PC-9 (cell line): ENCODE results near the gene PGAP6. TPM values are rescaled to one million over a fixed set of nuclear protein-coding genes. Genes with fewer than 3 reads are reported as not detected.

Source experiments
- BruUV-seq: library from RNA; stranded (reverse); fragments of 400-500 nt; replicated peaks from 2 replicates; lab custom pipeline; 2021; lab: Mats Ljungman, UMichigan
- CTCF ChIA-PET: fragments of 300-600 bp; sonication (Branson Sonifier 250); formaldehyde crosslinking; loops from one replicate; lab custom pipeline; 2022; ENCODE audit warnings: antibody characterized with exemption; lab: Charles Lee
- POLR2A ChIA-PET: fragments of 300-600 bp; sonication (Branson Sonifier 250); formaldehyde crosslinking; loops from one replicate; lab custom pipeline; 2022; ENCODE audit warnings: antibody characterized with exemption; ENCODE audit not compliant: unreplicated experiment; lab: Charles Lee
- DNase-seq, 2 experiments: peaks; one replicate each; pipeline versions ENCODE4 v3.0.0 to v3.0.0-alpha.2; 2015 to 2022; ENCODE audit warnings: mixed read lengths in 1 of 2
- H2AFZ ChIP-seq: fragments of 200-600 bp; sonication (generic); 2 replicates; pipeline ENCODE4 v1.8.1; 2017; ENCODE audit warnings: antibody characterized with exemption
- H3F3A ChIP-seq: fragments of 200-600 bp; sonication (generic); 2 replicates; pipeline ENCODE4 v1.8.1; 2017; ENCODE audit warnings: antibody characterized with exemption, mild to moderate bottlenecking, low read depth; ENCODE audit not compliant: insufficient read depth
- H3K27ac ChIP-seq: fragments of 200-600 bp; sonication (generic); 2 replicates; pipeline ENCODE4 v1.6.1; 2016; ENCODE audit warnings: mixed run types
- H3K27me3 ChIP-seq: fragments of 200-600 bp; sonication (generic); 2 replicates; pipeline ENCODE4 v1.6.1; 2016; ENCODE audit warnings: low read depth, mixed run types; ENCODE audit not compliant: insufficient read depth
- H3K36me3 ChIP-seq: fragments of 200-600 bp; sonication (generic); 2 replicates; pipeline ENCODE4 v1.6.1; 2016; ENCODE audit warnings: low read depth, mixed run types
- H3K4me1 ChIP-seq: fragments of 200-600 bp; sonication (generic); replicated peaks from 2 replicates; pipeline ENCODE4 v1.6.1; 2016; ENCODE audit warnings: mixed run types; ENCODE audit not compliant: insufficient read depth
- H3K4me2 ChIP-seq: fragments of 200-600 bp; sonication (generic); 2 replicates; pipeline ENCODE4 v1.6.1; 2017; ENCODE audit warnings: mixed run types
- H3K4me3 ChIP-seq: fragments of 200-600 bp; sonication (generic); 2 replicates; pipeline ENCODE4 v1.6.1; 2016; ENCODE audit warnings: mixed run types
- H3K79me2 ChIP-seq: fragments of 200-600 bp; sonication (generic); 2 replicates; pipeline ENCODE4 v1.6.1; 2017; ENCODE audit warnings: low read depth, mixed run types
- H3K9me2 ChIP-seq: fragments of 200-600 bp; sonication (generic); 2 replicates; pipeline ENCODE4 v1.8.1; 2017; ENCODE audit warnings: mild to moderate bottlenecking; ENCODE audit not compliant: insufficient read depth
- H3K9me3 ChIP-seq: fragments of 200-600 bp; sonication (generic); 2 replicates; pipeline ENCODE4 v1.8.1; 2016; ENCODE audit warnings: low read depth; ENCODE audit not compliant: insufficient read depth
- H4K20me1 ChIP-seq: fragments of 200-600 bp; sonication (generic); 2 replicates; pipeline ENCODE4 v1.8.1; 2017; ENCODE audit not compliant: insufficient read depth
- EZH2 ChIP-seq: fragments of 200-600 bp; sonication (generic); IDR thresholded peaks from 2 replicates; pipeline ENCODE4 v1.8.0; 2017; ENCODE audit warnings: antibody characterized with exemption, low read depth
- intact Hi-C: fragments of 100-400 bp; cut with micrococcal nuclease; formaldehyde crosslinking; loops from one replicate; pipeline ENCODE4 v1.10.0; 2022; ENCODE audit not compliant: unreplicated experiment
- total RNA-seq: library from RNA; stranded (reverse); gene quantifications from 2 replicates; pipeline ENCODE4 v1.2.3, GENCODE V29; 2021
- TF ChIP-seq, protein P1 (sequence below): fragments of 200-600 bp; sonication (generic); conservative IDR thresholded peaks from 2 replicates; pipeline ENCODE4 v1.6.1; 2017; ENCODE audit warnings: mixed run types, antibody characterized with exemption, mild to moderate bottlenecking, moderate library complexity

The PGAP6 gene
- total RNA-seq, 1 experiment from 2014 or later = 45.6 TPM

DNA sequence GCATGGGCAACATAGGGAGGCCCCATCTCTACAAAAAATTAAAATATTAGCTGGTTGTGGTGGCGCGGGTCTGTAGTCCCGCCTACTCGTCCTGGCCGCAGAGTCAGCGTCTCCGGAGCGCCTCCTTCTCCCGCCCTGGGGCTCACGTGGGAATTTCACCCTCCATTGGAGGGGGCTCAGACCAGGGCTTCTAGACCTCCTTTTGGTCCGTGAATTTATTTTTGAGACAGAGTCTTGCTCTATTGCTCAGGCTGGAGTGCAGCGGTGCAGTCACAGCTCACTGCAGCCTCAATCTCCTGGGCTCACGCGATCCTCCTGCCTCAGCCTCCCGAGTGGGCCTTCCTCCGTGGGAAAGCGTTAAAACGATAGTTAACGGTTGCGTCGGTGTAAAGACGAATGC lies 14.8 kb upstream of the PGAP6 start:
- Histone ChIP-seq H4K20me1 (no peaks in the 10 kb centered on the region), H3K79me2 (0 out of 2 replicates have a peak, but pooled peaks cover 2% of the 10 kb centered on the region), H3K27ac (no peak overlapping the region), H2AFZ (peak overlapping the region; percentile 61), H3K27me3 (no peaks in the 10 kb centered on the region), H3K4me2 (peak overlapping the region; percentile 94), H3K4me1 (peaks cover 16% of the 10 kb centered on the region), H3F3A (peaks cover 50% of the 10 kb centered on the region), H3K9me3 (no peaks in the 10 kb centered on the region), H3K4me3 (peak overlapping the region; percentile 58), H3K9me2 (no peaks in the 10 kb centered on the region), H3K36me3 (no peaks in the 10 kb centered on the region)
- no peak for TF ChIP-seq EZH2
- TF ChIP-seq, protein P1, sequence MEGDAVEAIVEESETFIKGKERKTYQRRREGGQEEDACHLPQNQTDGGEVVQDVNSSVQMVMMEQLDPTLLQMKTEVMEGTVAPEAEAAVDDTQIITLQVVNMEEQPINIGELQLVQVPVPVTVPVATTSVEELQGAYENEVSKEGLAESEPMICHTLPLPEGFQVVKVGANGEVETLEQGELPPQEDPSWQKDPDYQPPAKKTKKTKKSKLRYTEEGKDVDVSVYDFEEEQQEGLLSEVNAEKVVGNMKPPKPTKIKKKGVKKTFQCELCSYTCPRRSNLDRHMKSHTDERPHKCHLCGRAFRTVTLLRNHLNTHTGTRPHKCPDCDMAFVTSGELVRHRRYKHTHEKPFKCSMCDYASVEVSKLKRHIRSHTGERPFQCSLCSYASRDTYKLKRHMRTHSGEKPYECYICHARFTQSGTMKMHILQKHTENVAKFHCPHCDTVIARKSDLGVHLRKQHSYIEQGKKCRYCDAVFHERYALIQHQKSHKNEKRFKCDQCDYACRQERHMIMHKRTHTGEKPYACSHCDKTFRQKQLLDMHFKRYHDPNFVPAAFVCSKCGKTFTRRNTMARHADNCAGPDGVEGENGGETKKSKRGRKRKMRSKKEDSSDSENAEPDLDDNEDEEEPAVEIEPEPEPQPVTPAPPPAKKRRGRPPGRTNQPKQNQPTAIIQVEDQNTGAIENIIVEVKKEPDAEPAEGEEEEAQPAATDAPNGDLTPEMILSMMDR = no peak
- intact Hi-C loops = no loop called here
- ChIA-PET POLR2A (interaction anchor here (0.5 to 0.7 kb wide), 2 partner anchors 14 to 913 kb away, joined by 14 to 20 read pairs; partner anchors contain the start of gene UBE2I), CTCF (interaction anchor here (0.7 kb wide), 1 partner anchor 272 kb away, joined by 6 read pairs; no protein-coding TSS in a partner anchor)
- peak in 1 of 2 experiments; percentile 41 for DNase-seq
- BruUV-seq = no TSS peak

DNA sequence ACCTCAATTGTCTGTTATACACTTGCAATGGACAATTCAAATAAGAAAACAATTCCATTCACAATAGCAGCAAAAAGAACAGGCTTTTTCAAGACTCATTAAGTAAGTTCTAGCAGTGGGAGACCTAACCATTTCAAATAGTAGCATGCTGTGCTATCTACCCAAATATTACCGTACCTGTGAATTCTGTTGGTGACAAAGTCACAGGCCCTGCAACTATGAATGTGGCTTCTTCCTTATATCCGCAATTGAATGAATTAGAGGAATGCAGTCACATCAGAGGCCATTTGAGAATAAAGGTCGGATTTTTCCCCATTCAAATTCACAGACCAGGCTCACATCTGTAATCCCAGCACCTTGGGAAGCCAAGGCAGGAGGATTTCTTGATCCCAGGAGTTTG lies 14.4 kb upstream of the PGAP6 start:
- no peak for TF ChIP-seq EZH2
- peaks cover 16% of the 10 kb centered on the region for H3K4me1 ChIP-seq
- no peaks in the 10 kb centered on the region for H3K79me2 ChIP-seq
- H3K4me3 ChIP-seq = peak overlapping the region; percentile 58; the same call in 1 of the 2 replicates
- H2AFZ ChIP-seq = no peak overlapping the region; the same call in 1 of the 2 replicates
- BruUV-seq = no TSS peak
- DNase-seq = no peak
- no peaks in the 10 kb centered on the region for H3K27me3 ChIP-seq
- no peaks in the 10 kb centered on the region for H3K9me2 ChIP-seq
- peak overlapping the region; percentile 94 for H3K4me2 ChIP-seq
- intact Hi-C loops = no loop called here
- no peaks in the 10 kb centered on the region for H3K9me3 ChIP-seq
- ChIA-PET POLR2A (interaction anchor here (0.7 kb wide), 1 partner anchor 913 kb away, joined by 14 read pairs; the partner anchor contains the start of gene UBE2I), CTCF (no interaction called here)
- peaks cover 48% of the 10 kb centered on the region for H3F3A ChIP-seq
- H3K27ac ChIP-seq = no peak overlapping the region
- no peaks in the 10 kb centered on the region for H4K20me1 ChIP-seq
- H3K36me3 ChIP-seq = no peaks in the 10 kb centered on the region

DNA sequence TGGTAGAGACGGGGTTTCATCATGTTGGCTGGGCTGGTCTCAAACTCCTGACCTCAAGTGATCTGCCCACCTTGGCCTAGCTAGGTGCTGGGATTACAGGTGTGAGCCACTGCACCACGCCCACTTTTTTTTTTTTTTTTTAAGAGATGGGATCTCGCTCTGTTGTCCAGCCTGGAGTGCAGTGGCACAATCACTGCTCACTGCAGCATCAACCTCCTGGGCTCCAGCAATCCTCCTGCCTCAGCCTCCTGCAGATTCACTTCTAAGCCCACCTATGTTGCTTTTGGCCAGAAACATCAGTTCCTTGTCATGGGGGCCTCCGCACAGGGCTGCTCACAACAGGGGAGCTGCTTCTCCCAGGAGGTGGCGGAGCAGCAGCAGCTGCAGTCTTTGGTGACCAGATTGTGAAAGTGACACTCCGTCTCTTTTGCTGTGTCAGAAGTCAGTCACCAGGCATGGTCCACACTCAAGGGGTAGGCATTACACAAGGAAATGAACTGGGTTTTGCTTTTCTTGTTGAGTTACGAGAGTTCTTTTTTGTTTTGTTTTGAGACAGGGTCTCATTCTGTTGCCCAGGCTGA lies 10.8 kb upstream of the PGAP6 start:
- H3K9me2 ChIP-seq = no peaks in the 10 kb centered on the region
- H3K79me2 ChIP-seq = no peaks in the 10 kb centered on the region
- CTCF ChIA-PET = interaction anchor here (0.9 kb wide), 1 partner anchor 143 kb away, joined by 3 read pairs; no protein-coding TSS in a partner anchor
- H3K27ac ChIP-seq = no peak overlapping the region
- peaks cover 26% of the 10 kb centered on the region for H3F3A ChIP-seq
- peaks cover 7% of the 10 kb centered on the region; the same call in 1 of the 2 replicates for H3K4me1 ChIP-seq
- H2AFZ ChIP-seq = no peak overlapping the region
- H3K4me3 ChIP-seq = no peak overlapping the region
- no peaks in the 10 kb centered on the region for H4K20me1 ChIP-seq
- no peaks in the 10 kb centered on the region for H3K27me3 ChIP-seq
- H3K9me3 ChIP-seq = no peaks in the 10 kb centered on the region
- TF ChIP-seq, protein P1 = no peak
- no peak for TF ChIP-seq EZH2
- no TSS peak for BruUV-seq
- no peak for DNase-seq
- H3K4me2 ChIP-seq = no peak overlapping the region
- no peaks in the 10 kb centered on the region for H3K36me3 ChIP-seq
- intact Hi-C loops = no loop called here
- POLR2A ChIA-PET = no interaction called here
